C4-2B (cell line): ENCODE data around the gene TSPAN18.

Experiments
- CTCF ChIP-seq: fragments of 450-650 bp; conservative IDR thresholded peaks from 2 replicates; pipeline ENCODE4 v1.5.1; 2017; ENCODE audit warnings: mild to moderate bottlenecking
- ZFX ChIP-seq: fragments of 450-650 bp; IDR thresholded peaks from 2 replicates; pipeline ENCODE4 v1.6.1; 2017

- TF ChIP-seq CTCF (no peak), ZFX (no peak)
These were observed 64.7 kb downstream of the TSPAN18 start for GRCh38 chr11:44791316-44791925.
